Heart left ventricle (tissue), 16 donors: ENCODE results near the gene FAM174A. TPM values are rescaled to one million over a fixed set of nuclear protein-coding genes. Genes with fewer than 3 reads are reported as not detected.

Experiments used
- ATAC-seq, 4 donors: fragments of 200-7000 bp; cut with Tn5 transposase; one replicate each; pipeline ENCODE4 v1.9.1; 2020 to 2022; ENCODE audit warnings: moderate library complexity in 4 of 4, mild to moderate bottlenecking in 3 of 4, moderate number of reproducible peaks in 1 of 4
- DNase-seq, 5 donors: peaks; one replicate each; pipeline ENCODE4 v3.0.0-alpha.2; 2020
- H3K27ac ChIP-seq, 12 donors: fragments of 200-600 bp; sonication (generic) in 4 of 12; one replicate each; pipeline versions ENCODE4 v1.5.0 to v1.8.0; 2016 to 2022; ENCODE audit warnings: mild to moderate bottlenecking in 2 of 12
- H3K27me3 ChIP-seq, 9 donors: fragments of 200-600 bp; sonication (generic) in 2 of 9; one replicate each; pipeline versions ENCODE4 v1.5.1 to v1.8.0; 2016 to 2022; ENCODE audit warnings: mild to moderate bottlenecking in 3 of 9
- H3K36me3 ChIP-seq, 9 donors: fragments of 200-600 bp; sonication (generic) in 2 of 9; one replicate each; pipeline versions ENCODE4 v1.5.0 to v1.8.0; 2018 to 2022; ENCODE audit warnings: mild to moderate bottlenecking in 2 of 9
- H3K4me1 ChIP-seq, 12 donors: fragments of 200-600 bp; sonication (generic) in 4 of 12; one replicate each; pipeline versions ENCODE4 v1.5.0 to v1.8.0; 2016 to 2022; ENCODE audit warnings: mild to moderate bottlenecking in 3 of 12
- H3K4me3 ChIP-seq, 12 donors: fragments of 200-600 bp; sonication (generic) in 4 of 12; one replicate each; pipeline versions ENCODE4 v1.5.0 to v1.8.0; 2017 to 2022; ENCODE audit warnings: mild to moderate bottlenecking in 9 of 12, moderate library complexity in 4 of 12
- H3K9me3 ChIP-seq, 12 donors: fragments of 200-600 bp; sonication (generic) in 4 of 12; one replicate each; pipeline versions ENCODE4 v1.5.0 to v1.8.0; 2016 to 2022; ENCODE audit warnings: mild to moderate bottlenecking in 1 of 12
- CTCF ChIP-seq, 12 donors: fragments of 200-600 bp; sonication (generic) in 4 of 12; IDR thresholded peaks; one replicate each; pipeline versions ENCODE4 v1.5.0 to v1.8.0; 2018 to 2022; ENCODE audit warnings: antibody characterized with exemption in 12 of 12, mild to moderate bottlenecking in 5 of 12
- POLR2A ChIP-seq, 2 donors: fragments of 450-650 bp; IDR thresholded peaks; one replicate each; pipeline ENCODE4 v1.6.1; 2017; ENCODE audit warnings: antibody characterized with exemption in 2 of 2, mild to moderate bottlenecking in 2 of 2, moderate library complexity in 2 of 2
- WGBS, 4 donors: extraction: QIAGEN DNeasy Blood & Tissue Kit in 2 of 4; methylation state at CpG; one replicate each; pipeline versions ENCODE4 v1.1.5 to v1.1.7; 2013 to 2018; 5-methylcytosine and 5-hydroxymethylcytosine counted together
- intact Hi-C, 10 donors: fragments of 100-400 bp; cut with DNase I; formaldehyde crosslinking; loops; one replicate each; pipeline versions ENCODE4 v1.11.1 to v1.14.2; 2022
- polyA plus RNA-seq, 2 donors: library from polyadenylated mRNA; stranded (reverse); fragments of 200-250 nt; gene quantifications; one replicate each; pipeline ENCODE4 v1.2.3, GENCODE V29; 2013
- total RNA-seq, 9 donors: library from RNA; depleted of rRNA in 2 of 9; stranded (reverse); fragments of >200 nt in 2 of 9; fragmentation: NEBNext Ultra II Directional in 3 of 9; extraction: Animal tissue kit (Norgen Biotek cat#: 25700) in 3 of 9; gene quantifications; one replicate each; pipeline versions ENCODE4 v1.1.0 to v1.2.4, GENCODE V29; 2016 to 2023
- donor health status: ischemic (EF 13 %, LVEDD 7.1; RV severe dilation, severe dysfunction).
- donor health status: healthy with polysubstance abuse.
- donor health status: DM: no; HTN: yes; CAD: no.
- donor health status: DM: no; HTN: no; CAD: no.
- donor health status: ischemic (EF 25% LVEDD 6.9; RV normal size, moderate dysfunction).
- donor health status: ischemic (EF 25% LVEDD 5.7; RV mildly dilated, moderate dysfunction).
- donor health status: healthy.
- donor health status: DM: yes; HTN: yes; CAD: no.
- donor health status: ischemic (EF 35%, LVEDD 5.7; RV mildly dilated, moderate dysfunction).
- donor health status: nonischemic (EF 11% LVEDD 7.7; RV severe dilation, severe dysfunction).
- donor health status: DM: yes; HTN: yes; CAD: no.
- donor health status: PGD.
- donor health status: ischemic (EF 29% LVEDD 5.4; RV normal size, mild dysfunction).
- donor health status: nonischemic (EF 23%, LVEDD 6.1; RV moderate dilation, normal function).

FAM174A gene
- total and polyA plus RNA-seq, 11 donors: 7.8 to 59.0 (median 20.4) TPM

DNA sequence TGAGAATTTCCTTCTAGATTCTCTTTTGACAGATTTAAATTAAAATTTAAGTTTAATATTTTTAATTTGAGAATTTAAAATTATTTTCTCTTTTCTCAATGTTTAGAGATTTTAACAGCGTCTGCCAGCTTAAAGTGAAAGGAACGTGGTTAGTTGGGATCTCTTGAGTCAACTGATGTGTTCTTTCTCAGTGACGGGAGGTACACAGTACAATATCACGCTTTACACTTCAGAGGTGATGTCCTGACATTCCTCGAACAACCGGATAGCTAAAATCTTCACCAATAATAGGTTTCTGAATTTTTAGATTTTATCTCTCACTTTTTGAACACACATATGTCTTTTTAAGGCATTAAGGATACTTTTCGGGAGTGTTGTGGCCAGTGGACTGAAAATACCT, 81.1 kb downstream of the FAM174A start:
- intact Hi-C loops: no loop called here
- Histone ChIP-seq H3K4me3 (no peak overlapping the region), H3K9me3 (no peaks in the 10 kb centered on the region), H3K4me1 (no peaks in the 10 kb centered on the region), H3K27me3 (no peaks in the 10 kb centered on the region), H3K27ac (no peak overlapping the region), H3K36me3 (no peaks in the 10 kb centered on the region)
- 57 to 76% (median 68%) methylated on average over 7 of the region's 7 CpGs for WGBS, 4 donors
- ATAC-seq (no peak), DNase-seq (no peak)
- no peak for TF ChIP-seq POLR2A (IDR thresholded peaks at IDR 0.05)
- TF ChIP-seq CTCF (IDR thresholded peaks at IDR 0.05): no peak

DNA sequence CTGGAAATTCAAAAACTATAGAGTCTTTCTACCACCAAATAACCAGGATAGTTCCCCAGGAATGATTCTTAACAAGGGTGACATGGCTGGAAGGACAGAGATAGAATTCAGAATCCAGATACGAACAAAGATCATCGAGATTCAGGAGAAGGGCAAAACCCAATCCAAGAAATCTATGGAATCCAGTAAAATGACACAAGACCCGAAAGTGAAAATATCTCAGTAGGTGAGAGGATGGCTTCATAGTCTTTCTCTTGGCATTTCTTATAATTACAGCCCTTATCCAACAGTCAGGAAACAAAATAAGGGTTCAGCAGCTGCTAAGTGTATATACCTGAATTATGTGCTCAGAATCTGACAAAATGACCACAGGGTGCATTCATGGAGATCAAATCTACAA, 81.8 kb downstream of the FAM174A start:
- TF ChIP-seq CTCF (IDR thresholded peaks at IDR 0.05): no peak
- no peak for TF ChIP-seq POLR2A (IDR thresholded peaks at IDR 0.05)
- WGBS, 4 donors: 89 to 94% (median 91%) methylated on average over 3 of the region's 3 CpGs
- Histone ChIP-seq H3K36me3 (no peaks in the 10 kb centered on the region), H3K4me3 (no peak overlapping the region), H3K4me1 (no peaks in the 10 kb centered on the region), H3K27me3 (no peaks in the 10 kb centered on the region), H3K9me3 (no peaks in the 10 kb centered on the region), H3K27ac (no peak overlapping the region)
- intact Hi-C loops: no loop called here
- DNase-seq: no peak
- no peak for ATAC-seq

- intact Hi-C loops: loop anchor here in 5 of 10 donors (10.0 kb wide), 4 partner anchors 281 to 771 kb away; partner anchors contain the start of gene ST8SIA4 (in 1 of the 5)
- DNase-seq (no peak), ATAC-seq (no peak)
- Histone ChIP-seq H3K9me3 (no peaks in the 10 kb centered on the region), H3K36me3 (no peaks in the 10 kb centered on the region), H3K4me1 (no peaks in the 10 kb centered on the region), H3K27ac (no peak overlapping the region), H3K27me3 (no peaks in the 10 kb centered on the region), H3K4me3 (no peak overlapping the region)
- TF ChIP-seq POLR2A (IDR thresholded peaks at IDR 0.05): no peak
- TF ChIP-seq CTCF (IDR thresholded peaks at IDR 0.05): peak; percentile 18 to 68 (median 47)
- 13 to 28% (median 26%) methylated on average over 2 of the region's 2 CpGs for WGBS, 4 donors
Observed at GRCh38 chr5:100623719-100624118, 88.5 kb downstream of the FAM174A start.

DNA sequence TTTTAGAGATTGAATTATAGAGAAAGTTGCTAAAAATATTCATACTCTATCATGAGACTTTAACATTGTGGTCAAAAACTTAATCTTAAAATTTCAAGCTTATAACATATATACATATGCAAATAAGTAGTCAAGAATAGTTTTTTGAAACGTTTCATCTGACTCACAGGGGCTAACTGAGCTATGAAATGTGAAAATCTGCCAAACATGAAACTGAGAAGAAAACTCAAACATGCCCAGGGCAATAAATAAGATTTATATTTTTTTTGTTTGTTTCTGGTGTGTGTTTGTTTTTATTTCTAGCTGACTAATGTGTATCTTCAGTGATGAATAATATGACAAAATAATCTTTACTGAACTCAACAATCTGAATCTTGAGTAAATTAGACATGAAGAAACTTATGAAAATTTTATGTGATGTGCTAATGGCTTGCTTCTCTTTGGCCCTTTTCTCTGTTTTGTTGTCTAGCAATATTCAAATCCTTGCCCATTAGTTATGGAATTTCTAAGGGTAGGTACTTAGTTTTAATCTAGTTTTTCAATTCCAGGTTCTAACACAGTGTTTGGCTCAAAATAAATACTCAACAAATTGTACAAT, 99.9 kb downstream of the FAM174A start:
- no peak overlapping the region for H3K4me3 ChIP-seq
- TF ChIP-seq POLR2A (IDR thresholded peaks at IDR 0.05): no peak
- no peak for TF ChIP-seq CTCF (IDR thresholded peaks at IDR 0.05)
- no peak for ATAC-seq
- intact Hi-C loops: no loop called here
- H3K27me3 ChIP-seq: no peaks in the 10 kb centered on the region
- DNase-seq: no peak
- 45 to 59% (median 52%) methylated on average over 1 of the region's 1 CpG for WGBS, 4 donors
- no peaks in the 10 kb centered on the region for H3K4me1 ChIP-seq
- no peak overlapping the region for H3K27ac ChIP-seq
- H3K36me3 ChIP-seq: no peaks in the 10 kb centered on the region
- no peaks in the 10 kb centered on the region for H3K9me3 ChIP-seq
